Muscle layer of colon (tissue), 2 donors: Measurements from ENCODE around the gene RBM11.

Source experiments
- H3K27ac ChIP-seq: one replicate; pipeline ENCODE4 v1.7.0; 2013; ENCODE audit warnings: low read depth, mild to moderate bottlenecking, low read length, moderate library complexity
- H3K27me3 ChIP-seq, 2 donors: one replicate each; pipeline ENCODE4 v1.7.0; 2013; ENCODE audit warnings: low read length in 2 of 2, mild to moderate bottlenecking in 2 of 2; ENCODE audit not compliant: insufficient read depth in 2 of 2, control insufficient read depth in 1 of 2
- H3K36me3 ChIP-seq: one replicate; pipeline ENCODE4 v1.7.0; 2013; ENCODE audit warnings: mild to moderate bottlenecking, low read length; ENCODE audit not compliant: insufficient read depth
- H3K4me1 ChIP-seq: one replicate; pipeline ENCODE4 v1.7.0; 2013; ENCODE audit warnings: mild to moderate bottlenecking, low read length; ENCODE audit not compliant: insufficient read depth
- H3K4me3 ChIP-seq, 2 donors: one replicate each; pipeline ENCODE4 v1.7.0; 2013; ENCODE audit warnings: low read length in 2 of 2, low read depth in 1 of 2, mild to moderate bottlenecking in 1 of 2, moderate library complexity in 1 of 2
- H3K9ac ChIP-seq: one replicate; pipeline ENCODE4 v1.7.0; 2013; ENCODE audit warnings: low read length
- H3K9me3 ChIP-seq: one replicate; pipeline ENCODE4 v1.7.0; 2013; ENCODE audit warnings: mild to moderate bottlenecking, low read length
- donor health status: abdominal sarcoma.
- donor health status: Adenocarcinoma of cecum.

Gene RBM11

GRCh38 chr21:14271641-14272040 lies 55.7 kb downstream of the RBM11 start:
- no peaks in the 10 kb centered on the region for H3K9me3 ChIP-seq
- H3K27me3 ChIP-seq = no peaks in the 10 kb centered on the region
- H3K36me3 ChIP-seq = no peaks in the 10 kb centered on the region
- H3K27ac ChIP-seq = no peak overlapping the region
- no peak overlapping the region for H3K9ac ChIP-seq
- no peaks in the 10 kb centered on the region for H3K4me1 ChIP-seq
- H3K4me3 ChIP-seq = no peak overlapping the region

- Histone ChIP-seq H3K4me1 (no peaks in the 10 kb centered on the region), H3K4me3 (no peak overlapping the region), H3K36me3 (no peaks in the 10 kb centered on the region), H3K9me3 (no peaks in the 10 kb centered on the region), H3K9ac (no peak overlapping the region), H3K27ac (no peak overlapping the region), H3K27me3 (no peaks in the 10 kb centered on the region)
These were observed 58.0 kb downstream of the RBM11 start for GRCh38 chr21:14273736-14274538.

GRCh38 chr21:14275702-14276205 lies 59.8 kb downstream of the RBM11 start:
- H3K4me1 ChIP-seq = no peaks in the 10 kb centered on the region
- H3K27me3 ChIP-seq = no peaks in the 10 kb centered on the region
- no peak overlapping the region for H3K27ac ChIP-seq
- H3K9ac ChIP-seq = no peak overlapping the region
- H3K4me3 ChIP-seq = no peak overlapping the region
- H3K9me3 ChIP-seq = no peaks in the 10 kb centered on the region
- H3K36me3 ChIP-seq = no peaks in the 10 kb centered on the region
